ENCODE measurements around the gene GTF2A2. TPM values are rescaled to one million over a fixed set of nuclear protein-coding genes. Genes with fewer than 3 reads are reported as not detected.

GTF2A2 gene
- total and polyA plus RNA-seq, 4 donors = 11.7 to 101 (median 27.2) TPM

- TF ChIP-seq FOXA2 (IDR thresholded peaks at IDR 0.05) (no peak), HNF4A (conservative IDR thresholded peaks at IDR 0.05) (no peak), TAF1 (conservative IDR thresholded peaks at IDR 0.05) (no peak), ATF3 (IDR thresholded peaks at IDR 0.05) (no peak), SP1 (IDR thresholded peaks at IDR 0.05) (no peak), REST (IDR thresholded peaks at IDR 0.05) (no peak), FOXA1 (IDR thresholded peaks at IDR 0.05) (no peak), RAD21 (IDR thresholded peaks at IDR 0.05) (no peak), MAX (IDR thresholded peaks at IDR 0.05) (no peak), NR2F2 (IDR thresholded peaks at IDR 0.05) (no peak), GABPA (IDR thresholded peaks at IDR 0.05 in 1 of 2, conservative IDR thresholded peaks at IDR 0.05 in 1 of 2) (no peak), EGR1 (IDR thresholded peaks at IDR 0.05; ENCODE audit: low read depth in 2 of 2) (no peak)
- Histone ChIP-seq H3K9me3 (ENCODE audit: control insufficient read depth in 4 of 4, low read length in 3 of 4) (no peaks in the 10 kb centered on the region), H3K27ac (ENCODE audit: low read depth in 1 of 2, low read length in 2 of 2) (no peak overlapping the region), H3K9ac (ENCODE audit: low read depth in 1 of 2, low read length in 2 of 2) (no peak overlapping the region), H3K36me3 (ENCODE audit: control insufficient read depth in 4 of 4, insufficient read depth in 3 of 4, low read depth in 1 of 4, low read length in 3 of 4) (no peaks in the 10 kb centered on the region), H3K4me1 (ENCODE audit: control insufficient read depth in 4 of 4, insufficient read depth in 4 of 4, low read length in 3 of 4) (peaks cover 0 to 3% (median 1%) of the 10 kb centered on the region in 4 donors), H3K4me3 (ENCODE audit: low read depth in 1 of 3, low read length in 3 of 3) (no peak overlapping the region), H3K27me3 (ENCODE audit: control insufficient read depth in 4 of 4, insufficient read depth in 4 of 4, low read length in 3 of 4) (no peaks in the 10 kb centered on the region)
- 87% methylated on average over 7 of the region's 7 CpGs for WGBS
- no peak for DNase-seq (ENCODE audit: low spot score)
Measured at GRCh38 chr15:59609730-59610712, 47.3 kb downstream of the GTF2A2 start.

GRCh38 chr15:59605994-59606393, 51.3 kb downstream of the GTF2A2 start:
- no peaks in the 10 kb centered on the region for H3K27me3 ChIP-seq (ENCODE audit: control insufficient read depth in 4 of 4, insufficient read depth in 4 of 4, low read length in 3 of 4)
- DNase-seq (ENCODE audit: low spot score) = no peak
- H3K9ac ChIP-seq (ENCODE audit: low read depth in 1 of 2, low read length in 2 of 2) = no peak overlapping the region
- TF ChIP-seq YY1 (IDR thresholded peaks at IDR 0.05) (no peak), FOXA2 (IDR thresholded peaks at IDR 0.05) (no peak), HNF4G (IDR thresholded peaks at IDR 0.05) (no peak), EGR1 (IDR thresholded peaks at IDR 0.05; ENCODE audit: low read depth in 2 of 2) (no peak), MAX (IDR thresholded peaks at IDR 0.05) (no peak), RAD21 (IDR thresholded peaks at IDR 0.05) (no peak), RXRA (IDR thresholded peaks at IDR 0.05) (no peak), TAF1 (conservative IDR thresholded peaks at IDR 0.05) (no peak), REST (IDR thresholded peaks at IDR 0.05) (no peak), NR2F2 (IDR thresholded peaks at IDR 0.05) (no peak), GABPA (IDR thresholded peaks at IDR 0.05 in 1 of 2, conservative IDR thresholded peaks at IDR 0.05 in 1 of 2) (no peak), ATF3 (IDR thresholded peaks at IDR 0.05) (no peak), FOXA1 (IDR thresholded peaks at IDR 0.05) (no peak)
- TF ChIP-seq, protein P1, sequence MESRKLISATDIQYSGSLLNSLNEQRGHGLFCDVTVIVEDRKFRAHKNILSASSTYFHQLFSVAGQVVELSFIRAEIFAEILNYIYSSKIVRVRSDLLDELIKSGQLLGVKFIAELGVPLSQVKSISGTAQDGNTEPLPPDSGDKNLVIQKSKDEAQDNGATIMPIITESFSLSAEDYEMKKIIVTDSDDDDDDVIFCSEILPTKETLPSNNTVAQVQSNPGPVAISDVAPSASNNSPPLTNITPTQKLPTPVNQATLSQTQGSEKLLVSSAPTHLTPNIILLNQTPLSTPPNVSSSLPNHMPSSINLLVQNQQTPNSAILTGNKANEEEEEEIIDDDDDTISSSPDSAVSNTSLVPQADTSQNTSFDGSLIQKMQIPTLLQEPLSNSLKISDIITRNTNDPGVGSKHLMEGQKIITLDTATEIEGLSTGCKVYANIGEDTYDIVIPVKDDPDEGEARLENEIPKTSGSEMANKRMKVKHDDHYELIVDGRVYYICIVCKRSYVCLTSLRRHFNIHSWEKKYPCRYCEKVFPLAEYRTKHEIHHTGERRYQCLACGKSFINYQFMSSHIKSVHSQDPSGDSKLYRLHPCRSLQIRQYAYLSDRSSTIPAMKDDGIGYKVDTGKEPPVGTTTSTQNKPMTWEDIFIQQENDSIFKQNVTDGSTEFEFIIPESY (IDR thresholded peaks at IDR 0.05) = no peak
- TF ChIP-seq, protein P2, sequence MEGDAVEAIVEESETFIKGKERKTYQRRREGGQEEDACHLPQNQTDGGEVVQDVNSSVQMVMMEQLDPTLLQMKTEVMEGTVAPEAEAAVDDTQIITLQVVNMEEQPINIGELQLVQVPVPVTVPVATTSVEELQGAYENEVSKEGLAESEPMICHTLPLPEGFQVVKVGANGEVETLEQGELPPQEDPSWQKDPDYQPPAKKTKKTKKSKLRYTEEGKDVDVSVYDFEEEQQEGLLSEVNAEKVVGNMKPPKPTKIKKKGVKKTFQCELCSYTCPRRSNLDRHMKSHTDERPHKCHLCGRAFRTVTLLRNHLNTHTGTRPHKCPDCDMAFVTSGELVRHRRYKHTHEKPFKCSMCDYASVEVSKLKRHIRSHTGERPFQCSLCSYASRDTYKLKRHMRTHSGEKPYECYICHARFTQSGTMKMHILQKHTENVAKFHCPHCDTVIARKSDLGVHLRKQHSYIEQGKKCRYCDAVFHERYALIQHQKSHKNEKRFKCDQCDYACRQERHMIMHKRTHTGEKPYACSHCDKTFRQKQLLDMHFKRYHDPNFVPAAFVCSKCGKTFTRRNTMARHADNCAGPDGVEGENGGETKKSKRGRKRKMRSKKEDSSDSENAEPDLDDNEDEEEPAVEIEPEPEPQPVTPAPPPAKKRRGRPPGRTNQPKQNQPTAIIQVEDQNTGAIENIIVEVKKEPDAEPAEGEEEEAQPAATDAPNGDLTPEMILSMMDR (IDR thresholded peaks at IDR 0.05; ENCODE audit: low read depth, low read length, missing input control) = no peak
- H3K9me3 ChIP-seq (ENCODE audit: control insufficient read depth in 4 of 4, low read length in 3 of 4) = peaks cover 0 to 15% (median 5%) of the 10 kb centered on the region in 4 donors
- no peak overlapping the region for H3K27ac ChIP-seq (ENCODE audit: low read depth in 1 of 2, low read length in 2 of 2)
- no peaks in the 10 kb centered on the region for H3K36me3 ChIP-seq (ENCODE audit: control insufficient read depth in 4 of 4, insufficient read depth in 3 of 4, low read depth in 1 of 4, low read length in 3 of 4)
- H3K4me3 ChIP-seq (ENCODE audit: low read depth in 1 of 3, low read length in 3 of 3) = no peak overlapping the region
- H3K4me1 ChIP-seq (ENCODE audit: control insufficient read depth in 4 of 4, insufficient read depth in 4 of 4, low read length in 3 of 4) = no peaks in the 10 kb centered on the region
- 78% methylated on average over 5 of the region's 5 CpGs for WGBS

All from liver (tissue), 9 donors.